Caki2 (cell line): ENCODE data around the gene ZCCHC4. TPM values are rescaled to one million over a fixed set of nuclear protein-coding genes. Genes with fewer than 3 reads are reported as not detected.
"Not testable (repeated sequence)": the region's sequence is repeated elsewhere in the genome, so short reads cannot be mapped to it uniquely, and the experiment has no call there.

ENCODE experiments used
- DNase-seq: peaks from one replicate; pipeline ENCODE4 v3.0.0-alpha.2; 2015; ENCODE audit warnings: low read depth
- in situ Hi-C: cut with HindIII; loops from 2 replicates; pipeline ENCODE4 v1.10.0; 2016; ENCODE audit warnings: low sequenced_read_pairs, low pct_unique_long_range_greater_than_20kb, mixed read lengths
- total RNA-seq: library from RNA; depleted of rRNA; stranded (reverse); fragments of >200 nt; shearing (Covaris generic); gene quantifications from 2 replicates; pipeline ENCODE4 v1.2.3, GENCODE V29; 2014; ENCODE audit warnings: low replicate concordance

Gene ZCCHC4
- total RNA-seq, 1 experiment from 2014 or later: 10.1 TPM

DNA sequence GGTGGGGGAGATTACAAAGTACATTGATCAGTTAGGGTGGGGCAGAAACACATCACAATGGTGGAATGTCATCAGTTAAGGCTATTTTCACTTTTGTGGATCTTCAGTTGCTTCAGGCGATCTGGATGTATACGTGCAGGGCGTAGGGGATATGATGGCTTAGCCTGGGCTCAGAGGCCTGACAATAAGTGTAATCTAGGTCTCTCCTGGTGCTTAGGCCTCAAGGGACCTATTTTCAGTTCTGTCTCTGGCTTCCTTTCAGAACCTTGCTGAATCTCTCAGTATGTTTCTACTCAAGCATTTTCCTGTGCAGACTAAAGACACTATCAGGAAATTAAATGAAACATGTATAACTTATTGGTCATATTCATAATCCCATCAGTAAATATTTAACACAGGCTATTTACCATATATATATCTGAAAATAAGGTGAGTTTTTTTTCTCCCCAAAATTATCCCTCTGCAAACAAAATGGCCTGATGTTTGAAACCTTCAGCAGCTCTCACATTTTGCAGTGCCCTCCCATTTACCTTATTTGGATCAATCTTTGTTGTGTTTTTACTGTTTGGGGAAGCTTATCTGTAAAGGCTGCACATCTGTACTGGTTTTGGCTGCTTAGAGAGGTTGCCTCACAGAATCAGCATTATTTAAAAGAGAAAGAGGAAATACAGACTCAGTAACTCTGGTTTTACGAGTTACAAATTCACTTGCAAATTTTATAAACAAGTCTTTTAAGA lies 2.3 kb upstream of the ZCCHC4 start:
- in situ Hi-C loops: no loop called here
- DNase-seq: no peak

DNA sequence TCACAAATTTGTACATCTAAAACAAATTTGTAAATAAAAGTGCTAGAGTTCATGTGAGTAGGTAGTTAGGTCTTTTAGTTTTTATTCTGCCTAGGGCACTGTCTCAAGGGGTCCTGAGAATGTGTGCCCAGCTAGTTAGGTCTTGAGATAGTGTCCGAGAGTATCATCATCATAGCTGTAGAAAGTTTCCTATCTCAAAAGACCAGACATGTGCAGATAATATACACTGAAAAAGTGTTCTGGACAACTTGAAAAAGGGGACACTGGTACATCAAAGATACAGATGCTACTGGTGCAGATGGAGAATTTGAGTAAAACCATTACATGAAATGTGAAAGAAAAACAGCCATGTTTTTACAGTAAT lies 1.8 kb upstream of the ZCCHC4 start:
- DNase-seq: no peak
- in situ Hi-C loops: no loop called here

DNA sequence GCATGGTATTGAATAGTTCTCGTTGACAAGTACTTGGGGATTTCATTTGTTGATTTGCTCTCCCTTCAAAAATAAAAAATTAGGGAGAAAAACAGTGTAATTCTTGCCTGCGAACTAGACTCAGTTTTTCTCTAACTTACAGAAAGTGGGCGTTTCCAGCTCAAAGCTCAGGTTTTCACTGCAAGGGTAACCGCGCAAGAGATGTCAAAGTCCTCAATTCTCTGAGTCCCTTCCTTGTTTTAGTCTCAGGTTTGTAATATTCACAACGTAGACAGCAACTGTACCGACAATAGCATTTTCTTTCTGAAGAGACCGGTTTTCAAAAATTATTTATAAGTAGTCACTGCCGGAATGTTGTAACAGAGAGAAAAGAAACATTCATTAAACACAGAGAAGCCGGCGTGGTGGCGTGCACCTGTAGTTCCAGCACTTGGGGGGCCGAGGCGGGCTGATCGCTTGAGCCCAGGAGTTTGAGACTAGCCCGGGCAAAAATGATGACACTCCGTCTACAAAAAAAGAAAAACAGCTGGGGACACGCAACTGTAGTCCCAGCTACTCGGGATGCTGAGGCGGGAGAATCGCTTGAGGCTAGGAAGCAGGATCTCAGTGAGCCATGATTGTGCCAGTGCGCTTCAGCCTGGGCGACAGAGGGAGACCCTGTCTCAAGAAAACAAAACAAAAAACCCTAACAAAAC lies 774 bp downstream of the ZCCHC4 start:
- no peak for DNase-seq
- in situ Hi-C loops: no loop called here

DNA sequence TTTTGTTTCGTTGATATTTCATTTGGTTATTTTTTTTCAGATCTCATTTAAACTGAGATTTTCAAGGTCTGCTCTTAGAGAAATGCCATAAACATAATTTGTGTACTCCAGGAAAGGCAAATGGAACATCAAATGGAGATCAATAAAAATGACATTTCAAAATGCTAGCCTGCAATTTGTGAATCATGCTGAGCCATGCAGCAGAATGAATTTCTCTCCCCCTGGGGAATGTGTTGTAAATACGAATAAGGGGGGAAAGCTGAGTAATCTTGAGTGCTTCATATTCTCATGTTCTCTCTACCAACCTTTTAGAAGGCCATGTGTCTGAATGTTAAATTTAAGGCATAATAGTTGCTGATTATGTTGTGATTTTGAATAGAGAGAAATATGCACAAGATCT lies 7.8 kb downstream of the ZCCHC4 start:
- no peak for DNase-seq
- in situ Hi-C loops: no loop called here

DNA sequence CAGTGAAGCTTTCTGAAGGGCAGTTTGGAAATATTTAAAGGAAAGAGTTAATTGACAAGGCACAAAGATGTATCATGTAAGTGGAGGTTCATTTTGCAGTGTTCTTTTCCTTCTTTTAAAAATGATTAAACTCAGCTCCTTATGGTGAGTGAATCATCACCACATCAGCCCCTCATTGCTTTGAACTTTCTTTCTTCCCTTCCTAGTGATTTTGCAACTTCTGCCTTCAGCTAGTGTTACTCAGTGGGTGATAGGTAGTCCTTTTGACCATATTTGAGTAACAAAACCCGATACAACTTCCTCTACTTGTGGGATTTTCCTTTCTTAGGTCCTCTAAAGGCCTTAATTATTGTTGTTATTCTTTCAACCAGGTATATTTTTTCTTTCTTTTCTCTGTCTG lies 8.2 kb downstream of the ZCCHC4 start:
- in situ Hi-C loops: no loop called here
- DNase-seq: peak; percentile 44

DNA sequence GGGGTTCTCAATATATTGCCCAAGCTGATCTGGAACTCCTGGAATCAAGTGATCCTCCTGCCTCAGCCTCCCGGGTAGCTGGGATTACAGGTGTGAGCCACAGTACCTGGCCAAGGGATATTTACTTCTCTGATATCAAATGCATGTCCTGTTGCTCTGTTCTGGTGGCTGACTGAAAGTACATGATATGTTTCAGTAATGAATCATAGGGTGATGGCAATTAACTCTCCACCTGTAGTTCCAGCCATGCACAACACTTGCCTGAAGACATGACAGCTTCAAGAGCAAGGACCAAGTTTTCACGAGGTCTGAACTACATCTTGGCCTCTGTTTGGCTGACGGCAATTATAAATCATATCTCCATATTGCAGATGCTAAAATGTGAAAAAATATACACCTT lies 9.1 kb downstream of the ZCCHC4 start:
- no peak for DNase-seq
- in situ Hi-C loops: no loop called here

DNA sequence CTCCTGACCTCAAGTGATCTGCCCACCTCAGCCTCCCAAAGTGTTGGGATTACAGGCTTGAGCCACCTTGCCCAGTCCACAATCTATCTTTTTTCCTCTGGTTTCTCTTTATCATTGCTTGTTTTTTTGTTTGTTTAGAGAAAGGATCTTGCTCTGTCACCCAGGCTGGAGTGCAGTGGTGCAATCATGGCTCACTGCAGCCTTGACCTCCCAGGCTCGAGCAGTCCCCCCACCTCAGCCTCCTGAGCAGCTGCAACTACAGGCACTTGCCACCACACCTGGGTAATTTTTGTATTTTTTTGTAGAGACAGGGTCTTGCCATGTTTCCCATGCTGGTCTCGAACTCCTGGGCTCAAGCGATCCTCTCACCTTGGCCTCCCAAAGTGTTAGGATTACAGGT lies 15.9 kb downstream of the ZCCHC4 start:
- DNase-seq: not testable (repeated sequence)

DNA sequence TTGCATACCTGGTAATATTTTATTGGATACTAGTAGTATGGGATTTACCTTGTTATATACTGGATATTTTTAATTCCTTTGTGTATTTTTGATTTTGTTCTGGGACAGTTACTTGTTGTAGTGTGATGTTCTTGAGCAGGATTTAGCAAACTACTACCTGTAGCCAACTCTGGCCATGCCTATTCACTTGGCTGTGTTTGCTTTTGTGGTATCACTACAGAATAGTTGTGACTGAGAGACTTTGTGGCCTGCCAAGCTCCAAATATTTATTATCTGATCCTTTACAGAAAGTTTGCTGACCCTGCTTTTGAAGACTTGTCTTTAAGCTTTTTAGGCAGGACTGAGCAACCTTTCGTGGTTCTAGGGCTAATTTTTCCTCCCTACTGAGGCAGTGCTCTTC lies 17.8 kb downstream of the ZCCHC4 start:
- in situ Hi-C loops: no loop called here
- DNase-seq: no peak

More for the DNA sequence above, 15.9 kb downstream of the ZCCHC4 start:
- in situ Hi-C loops: not testable (repeated sequence)

DNA sequence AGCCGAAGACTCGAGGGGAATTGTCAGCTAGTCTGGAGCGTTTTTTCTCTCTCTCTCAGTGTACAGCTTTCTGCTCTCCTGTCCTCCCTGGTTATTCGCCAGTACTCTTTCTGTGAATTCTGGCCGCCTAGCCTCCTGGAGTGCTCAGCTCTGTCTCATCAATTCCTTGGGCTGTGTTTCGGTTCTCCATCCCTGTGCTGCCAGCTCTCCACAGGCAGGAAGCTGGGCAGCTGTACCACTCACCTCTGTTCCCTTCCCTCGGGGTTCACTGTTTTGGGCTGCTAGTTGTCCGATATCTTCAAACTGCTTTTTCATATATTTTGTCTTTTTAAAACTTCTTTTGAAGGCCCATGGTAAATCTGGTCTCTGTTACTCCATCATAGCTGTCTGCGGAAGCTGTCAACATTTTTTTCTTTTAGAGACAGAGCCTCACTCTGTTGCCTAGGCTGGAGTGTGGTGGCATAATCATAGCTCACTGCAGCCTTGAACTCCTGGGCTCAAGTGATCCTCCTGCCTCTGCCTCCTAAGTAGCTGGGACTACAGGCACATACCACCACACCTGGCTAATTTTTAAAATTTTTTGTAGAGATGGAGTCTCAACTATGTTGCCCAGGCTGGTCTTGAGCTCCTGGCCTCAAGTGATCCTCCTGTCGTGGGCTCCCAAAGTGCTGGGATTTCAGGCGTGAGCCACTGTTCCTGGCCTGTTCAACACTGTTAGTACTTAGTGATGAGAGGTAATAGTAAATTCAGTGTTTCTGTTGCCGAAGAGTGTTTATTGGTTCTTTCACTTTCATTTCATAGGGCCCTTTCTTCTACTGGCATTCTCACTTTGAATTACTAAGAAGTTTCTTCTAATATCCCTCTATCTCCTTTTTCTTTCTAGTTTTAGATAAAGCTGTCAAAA lies 18.6 kb downstream of the ZCCHC4 start:
- in situ Hi-C loops: no loop called here
- no peak for DNase-seq

DNA sequence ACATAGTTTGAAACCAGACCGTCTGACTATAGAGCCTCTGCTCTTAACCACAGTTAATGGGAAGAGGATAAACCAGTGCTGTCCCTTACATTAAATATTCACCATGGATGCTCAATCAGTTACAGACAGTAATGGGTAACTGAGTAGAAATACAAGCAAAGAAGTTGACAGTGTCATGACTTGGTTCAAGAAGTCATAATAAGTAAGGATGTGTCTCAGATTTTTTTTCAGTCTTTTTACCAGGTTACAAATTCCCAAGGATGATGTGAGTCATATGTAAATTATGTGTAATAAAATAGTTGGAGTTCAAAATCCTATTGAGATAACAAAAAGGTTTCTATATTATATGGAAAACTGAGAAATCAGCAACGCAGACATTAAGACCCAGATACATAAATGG lies 31.1 kb downstream of the ZCCHC4 start:
- peak; percentile 57 for DNase-seq
- in situ Hi-C loops: no loop called here

DNA sequence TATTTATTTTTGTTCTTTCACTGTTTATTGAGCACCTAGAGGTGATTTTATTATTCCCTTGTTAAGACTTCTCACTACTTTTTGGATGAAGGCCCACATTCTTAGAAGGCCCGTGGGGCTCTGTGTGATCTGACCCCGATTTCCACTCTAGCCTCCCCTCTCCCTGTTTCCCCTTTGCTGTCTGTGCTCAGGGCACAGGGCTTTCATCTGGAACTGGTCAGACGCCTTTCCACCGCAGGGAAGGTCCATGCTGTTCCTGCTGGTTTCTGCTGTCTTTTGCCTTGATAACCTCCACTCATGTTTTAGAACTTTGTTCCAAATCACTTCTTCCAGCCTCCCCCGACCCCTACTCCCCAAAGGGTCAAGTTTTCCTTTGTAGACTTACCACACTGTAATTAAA lies 33.2 kb downstream of the ZCCHC4 start:
- in situ Hi-C loops: no loop called here
- no peak for DNase-seq

DNA sequence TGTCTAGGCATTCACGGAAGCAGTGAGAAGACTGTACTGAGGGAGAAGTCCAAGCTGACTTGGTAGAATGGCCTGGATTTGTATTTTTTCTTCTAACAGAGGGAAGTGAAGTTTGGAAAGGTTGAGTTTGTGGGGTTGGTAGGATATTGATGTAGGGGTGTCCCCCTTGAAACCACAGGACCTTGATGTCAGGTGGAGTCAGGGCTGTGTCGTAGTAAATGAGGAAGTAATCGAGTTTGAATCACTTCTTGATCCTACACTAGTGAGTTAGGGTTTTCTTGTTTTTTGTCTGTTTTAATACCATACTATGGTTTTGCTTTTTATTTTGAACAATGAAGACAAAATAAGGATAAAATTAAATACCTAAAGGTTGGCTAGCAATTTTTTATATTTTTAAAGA lies 34.3 kb downstream of the ZCCHC4 start:
- in situ Hi-C loops: no loop called here
- DNase-seq: no peak

DNA sequence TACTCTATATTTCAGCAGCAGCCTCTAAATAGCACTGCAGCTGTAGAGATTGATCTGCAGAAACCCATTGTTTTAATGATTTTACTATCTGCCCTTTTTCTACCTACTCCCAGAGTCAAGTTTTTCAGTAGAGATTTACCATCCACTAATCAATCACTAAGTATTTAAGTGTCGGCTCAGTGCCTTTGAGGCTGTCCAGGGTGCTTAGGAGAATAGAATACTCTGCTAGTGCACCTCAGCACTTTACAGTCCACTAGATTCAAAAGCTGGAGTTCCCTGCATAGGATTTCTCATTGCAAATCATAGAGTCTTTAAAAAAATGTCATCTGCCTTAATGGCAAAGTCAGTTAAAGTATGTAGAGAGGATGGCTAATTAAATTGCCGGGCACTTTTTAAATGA lies 34.9 kb downstream of the ZCCHC4 start:
- no peak for DNase-seq

DNA sequence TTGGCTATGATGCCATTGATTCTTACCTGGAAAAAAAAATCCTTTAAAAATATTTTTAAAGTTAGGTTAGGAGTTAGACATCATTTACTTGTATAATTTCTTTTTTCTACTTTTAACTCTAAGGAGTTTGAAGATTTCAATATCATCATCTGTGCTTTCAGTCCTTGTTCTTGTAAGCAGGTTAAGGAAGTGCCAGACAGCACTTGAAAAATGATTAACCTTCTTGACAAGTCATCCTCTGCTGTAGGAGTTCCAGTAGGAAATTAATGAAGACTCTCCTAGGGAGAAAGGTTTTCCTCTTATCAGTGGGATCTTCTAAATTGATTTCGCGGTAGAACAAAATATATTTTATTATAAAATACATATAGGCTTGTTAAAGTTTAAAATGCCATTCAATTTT lies 35.4 kb downstream of the ZCCHC4 start:
- in situ Hi-C loops: no loop called here
- DNase-seq: no peak

More for the DNA sequence above, 34.9 kb downstream of the ZCCHC4 start:
- in situ Hi-C loops: no loop called here

DNA sequence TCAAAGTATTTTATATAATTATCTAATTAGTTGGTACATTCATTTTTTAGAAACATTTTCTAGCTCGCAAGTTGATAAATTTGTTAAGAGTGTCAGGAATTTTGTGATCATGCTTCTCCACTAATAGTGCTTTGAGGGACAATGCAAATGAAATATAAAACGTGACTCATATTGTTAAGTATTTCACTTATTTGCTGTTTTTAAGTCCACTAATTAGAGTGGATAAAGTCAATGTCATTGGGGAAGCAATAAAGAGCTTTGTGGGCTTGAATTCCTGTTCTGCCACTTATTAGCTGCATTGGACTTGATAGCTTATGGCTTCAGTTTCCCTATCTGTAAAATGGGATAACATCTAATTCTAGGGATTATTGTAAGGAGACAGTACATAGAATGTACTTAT lies 38.0 kb downstream of the ZCCHC4 start:
- in situ Hi-C loops: no loop called here
- DNase-seq: no peak

DNA sequence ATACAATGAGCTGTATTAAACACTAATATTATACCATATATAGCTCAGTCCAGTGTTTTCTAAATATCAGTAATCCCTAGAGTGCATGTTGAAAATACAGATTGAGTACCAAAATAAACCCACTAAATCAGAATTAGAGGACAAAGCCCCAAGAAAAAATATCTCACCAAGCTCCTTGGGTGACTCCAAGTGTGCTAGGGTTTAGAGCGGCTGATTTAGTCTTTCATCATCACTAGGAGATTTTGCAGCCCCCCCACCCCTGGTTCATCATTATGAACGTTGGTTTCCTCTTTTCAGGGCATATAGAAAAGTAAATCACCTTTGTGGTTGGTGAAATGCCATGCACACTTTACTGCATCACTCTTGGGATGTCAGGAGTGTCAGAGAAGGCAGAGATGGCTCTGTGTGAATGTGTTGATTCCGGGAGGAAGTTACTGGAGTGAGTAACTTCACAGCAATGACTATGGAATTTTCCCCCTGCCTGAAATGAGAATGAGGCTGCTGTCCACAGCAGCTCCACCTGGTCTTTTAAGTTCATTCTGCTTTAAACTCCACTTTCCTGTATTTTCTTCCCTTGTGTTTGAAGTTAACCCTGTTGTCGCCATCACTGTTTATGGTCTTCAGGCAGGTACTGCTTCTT lies 39.3 kb downstream of the ZCCHC4 start:
- in situ Hi-C loops: no loop called here
- peak; percentile 52 for DNase-seq

DNA sequence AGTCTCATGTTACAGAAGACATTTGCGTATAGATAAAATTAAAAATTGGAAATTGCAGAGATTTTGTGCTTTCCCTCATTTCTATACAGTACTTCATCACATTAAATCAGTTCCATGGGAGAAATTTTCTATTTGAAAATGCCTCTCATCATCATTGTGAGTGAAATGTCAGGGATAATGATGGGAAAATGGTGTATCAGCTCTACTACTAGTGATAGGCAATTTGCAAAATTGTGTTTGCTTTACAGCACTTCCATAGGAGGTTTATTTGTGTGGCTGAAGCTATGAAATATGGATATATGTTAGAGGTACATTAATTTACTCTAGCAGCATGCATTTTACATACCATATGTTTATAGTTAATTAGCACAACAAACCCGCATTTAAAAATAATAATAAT lies 43.5 kb downstream of the ZCCHC4 start:
- DNase-seq: no peak
- in situ Hi-C loops: no loop called here

DNA sequence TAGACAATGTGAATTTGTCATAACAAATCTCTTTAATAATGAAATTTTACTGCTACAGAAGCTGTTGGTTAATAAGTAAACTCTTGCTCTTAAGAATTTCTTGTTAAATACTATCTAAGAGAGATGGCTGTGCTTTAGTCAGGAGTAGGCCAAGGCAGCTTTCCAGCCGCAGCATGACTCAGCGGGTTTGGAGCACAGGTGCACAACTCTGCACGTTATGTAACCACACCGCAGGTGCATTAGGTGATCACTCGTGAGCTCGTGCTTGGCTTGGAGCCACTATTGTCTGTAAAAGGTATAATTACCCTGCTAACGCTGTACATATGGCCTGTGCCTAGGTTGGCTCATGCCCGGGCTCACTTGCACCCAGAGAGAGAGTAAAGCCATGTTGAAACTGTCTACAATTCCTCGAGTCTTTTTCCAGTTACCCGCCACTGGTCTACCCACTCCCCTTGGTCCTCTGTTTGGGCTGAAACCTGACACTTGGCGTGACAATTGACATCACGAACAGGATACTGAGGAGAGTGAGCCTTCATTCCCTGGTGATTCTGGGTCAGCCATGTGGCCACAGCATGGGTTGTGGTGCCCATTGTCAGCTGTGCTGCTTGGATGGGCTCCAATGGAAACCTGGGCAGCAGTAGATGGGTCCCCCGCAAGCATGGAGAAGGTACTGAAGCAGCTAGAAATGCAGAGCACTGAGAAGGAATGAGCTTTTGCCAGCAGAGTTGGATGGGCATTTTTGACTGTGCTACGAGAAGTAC lies 46.1 kb downstream of the ZCCHC4 start:
- in situ Hi-C loops: no loop called here
- DNase-seq: no peak
